HL-60 (cell line): Measurements from ENCODE around the gene GALM.

ENCODE experiments used
- GABPA ChIP-seq: IDR thresholded peaks from 2 replicates; pipeline ENCODE4 v1.6.1; 2012; ENCODE audit warnings: low read depth
- POLR2AphosphoS5 ChIP-seq: IDR thresholded peaks from 2 replicates; pipeline ENCODE4 v1.6.1; 2012; ENCODE audit warnings: low read depth
- TF ChIP-seq, protein P1 (sequence below): IDR thresholded peaks from one replicate; pipeline ENCODE4 v1.5.1; 2011; ENCODE audit warnings: low read length, control low read depth, inconsistent platforms; ENCODE audit not compliant: insufficient read depth

DNA sequence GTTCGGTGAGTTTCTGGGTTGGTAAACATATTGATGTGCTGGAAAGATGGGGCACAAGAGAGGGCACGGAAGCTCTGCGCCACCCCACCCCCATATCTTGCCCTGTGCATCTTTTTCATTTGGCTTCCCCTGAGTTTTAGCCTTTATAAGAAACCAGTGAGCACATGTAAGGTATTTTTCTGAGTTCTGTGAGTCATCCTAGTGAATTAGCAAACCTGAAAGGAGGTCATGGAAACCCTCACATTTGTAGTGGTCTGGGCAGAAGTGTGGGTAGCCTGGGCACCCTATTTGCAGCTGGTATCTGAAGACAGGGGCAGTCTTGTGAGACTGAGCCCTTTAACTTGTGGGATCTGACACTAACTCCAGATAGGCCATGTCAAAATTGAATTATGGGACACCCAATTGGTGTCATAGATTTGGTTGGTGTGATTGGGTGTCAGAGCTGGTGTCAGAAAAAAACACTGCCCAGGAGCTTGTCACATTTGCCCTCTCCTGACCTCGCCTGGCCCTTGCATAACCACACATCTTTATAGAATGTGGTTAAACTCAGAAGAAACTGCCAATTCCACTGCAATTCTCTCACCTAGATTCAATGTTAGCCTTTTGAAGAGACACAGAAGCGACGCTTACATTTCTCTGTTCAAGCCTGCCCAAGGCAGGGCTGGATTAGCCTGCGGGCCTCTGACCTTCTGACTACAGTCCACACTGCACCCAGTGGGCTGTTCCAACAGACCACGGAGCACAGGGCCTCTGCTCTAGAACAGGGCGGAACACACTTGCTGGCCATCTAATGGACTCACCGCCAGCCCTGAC is 12.0 kb upstream of the GALM start:
- TF ChIP-seq, protein P1, sequence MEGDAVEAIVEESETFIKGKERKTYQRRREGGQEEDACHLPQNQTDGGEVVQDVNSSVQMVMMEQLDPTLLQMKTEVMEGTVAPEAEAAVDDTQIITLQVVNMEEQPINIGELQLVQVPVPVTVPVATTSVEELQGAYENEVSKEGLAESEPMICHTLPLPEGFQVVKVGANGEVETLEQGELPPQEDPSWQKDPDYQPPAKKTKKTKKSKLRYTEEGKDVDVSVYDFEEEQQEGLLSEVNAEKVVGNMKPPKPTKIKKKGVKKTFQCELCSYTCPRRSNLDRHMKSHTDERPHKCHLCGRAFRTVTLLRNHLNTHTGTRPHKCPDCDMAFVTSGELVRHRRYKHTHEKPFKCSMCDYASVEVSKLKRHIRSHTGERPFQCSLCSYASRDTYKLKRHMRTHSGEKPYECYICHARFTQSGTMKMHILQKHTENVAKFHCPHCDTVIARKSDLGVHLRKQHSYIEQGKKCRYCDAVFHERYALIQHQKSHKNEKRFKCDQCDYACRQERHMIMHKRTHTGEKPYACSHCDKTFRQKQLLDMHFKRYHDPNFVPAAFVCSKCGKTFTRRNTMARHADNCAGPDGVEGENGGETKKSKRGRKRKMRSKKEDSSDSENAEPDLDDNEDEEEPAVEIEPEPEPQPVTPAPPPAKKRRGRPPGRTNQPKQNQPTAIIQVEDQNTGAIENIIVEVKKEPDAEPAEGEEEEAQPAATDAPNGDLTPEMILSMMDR: no peak
- TF ChIP-seq GABPA: no peak
- TF ChIP-seq POLR2AphosphoS5: no peak
